Astrocyte of the spinal cord (primary cell): ENCODE data around the gene PCDHGB5.
"Not testable (repeated sequence)": the region's sequence is repeated elsewhere in the genome, so short reads cannot be mapped to it uniquely, and the experiment has no call there.

ENCODE experiments used
- DNase-seq: peaks from one replicate; pipeline ENCODE4 v3.0.0; 2011; ENCODE audit warnings: low read depth, low spot score
- H3K4me3 ChIP-seq: 2 replicates; pipeline ENCODE4 v1.5.1; 2011; ENCODE audit warnings: low read depth, mild to moderate bottlenecking, low read length, moderate library complexity
- CTCF ChIP-seq: IDR thresholded peaks from 2 replicates; pipeline ENCODE4 v1.5.1; 2012; ENCODE audit warnings: low read depth, mild to moderate bottlenecking, low read length, inconsistent platforms
- in situ Hi-C: cut with HindIII; loops from 2 replicates; pipeline ENCODE4 v1.10.0; 2017; ENCODE audit warnings: low sequenced_read_pairs

The PCDHGB5 gene

GRCh38 chr5:141417494-141418172 lies 19.9 kb downstream of the PCDHGB5 start, which contains the start of gene PCDHGB7:
PCDHGB7 (plus strand) TSS chr5:141417677; CDS start chr5:141417860, 183 bp downstream.
- peak; percentile 85 for DNase-seq
- in situ Hi-C loops: not testable (repeated sequence)
- peak; percentile 84 for TF ChIP-seq CTCF
- H3K4me3 ChIP-seq: peak within 1 kb of the TSS; percentile 44

- in situ Hi-C loops: no loop called here
- H3K4me3 ChIP-seq: no peak overlapping the region
- no peak for TF ChIP-seq CTCF
- no peak for DNase-seq
Measured at GRCh38 chr5:141419074-141419880, 21.5 kb downstream of the PCDHGB5 start.

GRCh38 chr5:141420855-141421488 lies 23.2 kb downstream of the PCDHGB5 start, which contains the start of gene PCDHGA11:
PCDHGA11 (plus strand) TSS chr5:141421051; CDS start chr5:141421228, 177 bp downstream.
- TF ChIP-seq CTCF: peak; percentile 59
- H3K4me3 ChIP-seq: peak within 1 kb of the TSS; percentile 52
- DNase-seq: peak; percentile 82
- in situ Hi-C loops: no loop called here

GRCh38 chr5:141421489-141421855 lies 23.7 kb downstream of the PCDHGB5 start:
- in situ Hi-C loops: no loop called here
- H3K4me3 ChIP-seq: peak overlapping the region; percentile 52
- TF ChIP-seq CTCF: no peak
- DNase-seq: no peak

- no peak for TF ChIP-seq CTCF
- in situ Hi-C loops: no loop called here
Measured at GRCh38 chr5:141422742-141423291, 25.1 kb downstream of the PCDHGB5 start.

GRCh38 chr5:141427783-141428426 lies 30.2 kb downstream of the PCDHGB5 start:
- no peak overlapping the region for H3K4me3 ChIP-seq
- DNase-seq: no peak
- in situ Hi-C loops: no loop called here
- no peak for TF ChIP-seq CTCF

More at GRCh38 chr5:141422742-141423291, 25.1 kb downstream of the PCDHGB5 start:
- H3K4me3 ChIP-seq: no peak overlapping the region
- no peak for DNase-seq
